HG03159 (cell line): Measurements from ENCODE around the gene DBX1.
"Not testable (repeated sequence)": the region's sequence is repeated elsewhere in the genome, so short reads cannot be mapped to it uniquely, and the experiment has no call there.

Source experiments
- ATAC-seq: cut with Tn5 transposase; IDR thresholded peaks from one replicate; pipeline ENCODE4 v1.9.1; 2021; ENCODE audit warnings: mild to moderate bottlenecking, moderate library complexity; ENCODE audit not compliant: unreplicated experiment

The DBX1 gene

DNA sequence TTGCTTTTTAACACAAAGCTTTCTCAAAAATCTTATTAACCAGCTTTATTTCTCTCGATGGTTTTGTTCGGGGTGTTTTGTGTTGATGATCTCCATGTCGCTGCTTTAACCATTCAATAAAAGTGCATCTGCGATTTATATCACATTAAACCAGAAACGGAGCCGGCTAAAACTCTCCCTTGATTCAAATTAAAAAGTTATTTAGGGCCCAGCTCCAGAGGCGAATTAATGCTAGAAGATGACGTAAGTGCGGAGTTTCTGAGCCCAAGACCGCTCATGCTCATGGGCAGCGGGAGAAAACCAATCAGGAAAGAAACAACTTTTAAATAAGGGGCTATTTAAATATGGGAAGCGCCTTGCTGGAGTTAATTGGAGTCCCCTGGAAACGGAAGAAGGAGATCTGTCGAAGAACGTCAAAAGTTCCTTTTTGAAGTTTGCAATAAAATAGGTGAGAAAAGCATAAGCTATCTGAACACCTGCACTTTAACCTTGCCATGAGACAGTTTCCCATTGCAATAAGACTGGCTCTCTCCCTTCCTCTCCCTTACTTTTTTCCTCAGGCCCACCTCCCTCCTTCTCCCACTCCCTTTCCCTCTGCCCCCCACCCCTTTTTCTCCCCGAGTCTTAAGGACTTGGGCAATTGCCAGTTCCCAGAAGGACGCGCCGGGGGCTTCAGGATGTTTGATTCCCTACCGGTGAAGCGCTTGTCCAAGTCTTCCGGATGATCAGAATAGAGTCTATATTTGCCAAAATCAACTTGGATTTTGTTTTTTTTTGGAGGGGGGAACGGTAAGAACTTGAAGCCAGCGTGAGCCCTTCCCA is 1.9 kb upstream of the DBX1 start:
- ATAC-seq: no peak

GRCh38 chr11:20161230-20161918 is 1.1 kb upstream of the DBX1 start:
- no peak for ATAC-seq

DNA sequence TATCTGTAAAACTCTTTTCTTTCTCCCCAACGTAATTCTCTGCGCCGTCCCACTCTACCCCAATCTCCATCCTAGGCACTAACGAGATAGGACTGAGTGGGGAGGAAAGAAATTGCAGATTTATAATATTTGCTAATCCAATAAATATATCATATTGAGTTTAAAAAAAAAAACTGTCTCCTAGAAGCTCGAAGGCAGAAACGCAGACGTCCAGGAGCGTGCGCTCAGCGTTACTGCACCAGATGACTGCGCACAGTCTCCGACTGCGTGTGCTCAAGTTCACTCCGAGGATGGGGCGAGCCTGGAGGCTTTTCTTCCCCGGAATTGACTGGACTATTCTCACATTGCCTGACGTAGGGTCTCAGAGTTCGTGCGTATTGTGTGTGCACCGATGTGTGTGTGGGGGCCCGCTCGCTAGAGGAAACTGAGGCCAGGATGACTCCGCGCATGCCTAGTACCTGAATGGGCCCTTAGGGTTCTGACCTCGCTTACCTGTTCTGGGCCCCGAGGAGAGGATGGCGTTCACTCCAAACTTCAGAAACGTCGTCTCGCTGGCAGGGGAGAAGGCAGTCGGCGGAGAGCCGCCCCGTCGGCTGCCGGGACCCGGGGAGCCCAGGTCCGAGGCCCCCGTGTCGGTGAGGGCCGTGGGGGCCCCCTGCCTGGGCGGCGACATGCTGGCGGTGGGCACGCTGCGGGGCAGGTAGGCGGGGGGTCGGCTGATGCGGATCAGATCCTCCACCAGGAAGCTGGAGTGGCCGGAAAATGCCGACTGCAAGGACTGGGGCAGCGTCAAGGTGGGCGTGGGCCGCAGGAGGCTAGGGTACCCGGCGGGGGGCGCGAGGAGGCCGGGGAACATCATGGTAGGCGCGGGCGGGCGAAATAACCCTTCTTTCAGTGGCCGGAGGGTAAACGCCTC is 551 bp downstream of the DBX1 start:
- ATAC-seq: no peak

DNA sequence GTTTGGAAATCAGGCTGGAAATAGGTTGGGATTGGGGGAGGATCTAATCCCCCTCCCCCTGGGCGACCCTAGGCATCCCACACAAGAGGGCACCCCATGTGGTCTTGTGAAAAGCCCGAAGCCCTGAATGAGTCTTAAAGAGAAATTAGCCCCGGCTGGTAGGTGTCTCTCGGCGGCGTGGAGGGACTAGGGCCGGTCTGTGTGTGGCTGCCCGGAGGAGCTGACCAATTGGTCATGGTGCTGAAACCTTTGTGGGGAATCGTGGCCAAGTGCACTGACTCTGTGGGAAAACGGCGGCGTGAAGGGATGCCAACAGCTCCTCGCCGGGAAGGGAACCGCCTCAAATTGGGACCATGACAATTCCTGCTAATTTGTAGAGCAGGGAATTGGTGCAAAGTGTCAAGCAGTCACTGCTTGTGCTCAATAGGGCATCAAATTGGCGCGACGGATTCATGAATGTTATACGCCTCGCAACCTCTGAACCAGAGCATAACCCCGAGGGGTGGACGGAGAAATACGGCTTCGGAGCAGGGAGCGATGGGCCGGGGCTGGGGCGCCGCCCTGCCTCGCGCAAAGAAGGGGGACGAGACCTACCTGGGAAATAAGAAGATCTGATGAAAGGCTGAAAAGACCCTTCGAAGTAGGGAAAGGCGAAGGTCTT is 1.5 kb downstream of the DBX1 start:
- no peak for ATAC-seq

GRCh38 chr11:20157728-20158127 is 2.5 kb downstream of the DBX1 start:
- ATAC-seq: no peak

DNA sequence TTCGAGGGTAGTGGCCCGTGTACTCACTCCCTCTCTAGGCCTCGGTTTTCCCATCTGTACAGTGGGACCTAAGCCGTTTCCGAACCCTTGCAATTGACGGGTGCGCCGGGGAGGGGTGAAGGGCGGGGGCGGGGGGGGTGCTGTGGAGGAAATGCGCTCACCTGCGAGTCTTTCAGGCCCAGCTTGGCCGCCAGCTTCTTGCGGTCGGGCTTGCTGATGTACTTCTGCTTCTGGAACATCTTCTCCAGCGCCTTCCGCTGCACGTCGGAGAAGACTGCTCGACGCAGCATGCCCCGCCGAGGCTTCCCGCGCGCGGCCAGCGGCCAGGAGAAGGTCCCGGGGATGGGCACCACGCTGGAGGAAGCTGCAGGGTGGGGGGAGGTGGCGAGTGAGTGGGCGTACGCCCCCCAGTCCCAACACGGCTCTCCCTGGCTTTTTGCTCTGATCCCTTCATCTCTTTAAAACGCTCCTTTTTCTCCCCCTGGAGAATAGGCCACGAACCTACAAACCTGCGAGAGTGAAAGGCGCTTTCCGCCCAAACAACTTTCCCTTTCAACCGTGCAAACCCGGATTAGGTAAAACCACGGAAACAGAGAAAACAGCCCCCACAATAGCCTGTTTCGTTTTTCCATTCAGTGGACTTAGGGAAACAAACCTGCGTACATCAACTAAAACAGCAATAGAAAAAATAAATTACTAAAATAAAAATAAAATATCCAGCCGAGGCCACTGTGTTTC is 3.2 kb downstream of the DBX1 start:
- ATAC-seq: no peak

- ATAC-seq: no peak
Measured at GRCh38 chr11:20156280-20156875, 3.9 kb downstream of the DBX1 start.

GRCh38 chr11:20155683-20156279 is 4.5 kb downstream of the DBX1 start:
- no peak for ATAC-seq

DNA sequence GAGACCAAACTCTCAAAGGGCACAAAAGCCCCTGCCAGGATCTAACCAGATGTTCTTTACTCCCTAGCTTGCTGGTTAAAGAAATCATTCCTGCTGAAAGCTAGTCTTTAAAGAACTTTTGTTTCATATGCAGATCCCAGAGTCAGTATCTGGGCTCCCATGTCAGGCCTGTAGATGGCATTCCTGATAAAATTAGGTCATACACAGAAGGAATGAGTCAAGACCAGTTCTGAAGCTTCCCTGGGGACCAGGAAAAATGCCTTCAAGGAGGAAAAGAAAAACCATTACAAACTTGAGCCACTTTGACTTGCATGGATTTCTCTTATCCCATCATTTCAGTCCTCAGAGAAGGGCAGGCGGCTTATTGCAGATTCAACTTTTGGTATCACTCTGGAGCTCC is 5.9 kb downstream of the DBX1 start:
- ATAC-seq: no peak

DNA sequence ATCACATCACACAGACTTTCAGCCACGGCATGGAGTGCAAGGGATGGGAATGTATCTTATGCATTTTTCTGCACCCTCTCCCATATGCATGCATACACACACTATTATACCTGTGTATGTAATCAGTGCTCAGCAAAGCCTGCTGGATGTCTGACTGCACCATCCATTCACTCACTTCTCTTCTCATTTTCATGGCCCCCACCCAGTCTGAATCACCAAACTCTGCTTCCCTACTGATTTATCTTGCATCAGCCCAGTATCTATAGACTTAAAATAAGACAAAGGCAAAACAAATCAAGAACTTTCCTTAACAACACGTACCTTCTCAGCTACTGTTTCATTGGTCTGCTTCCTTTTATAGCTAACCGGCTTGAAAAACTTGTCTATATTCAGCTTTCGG is 21.6 kb downstream of the DBX1 start:
- ATAC-seq: no peak

DNA sequence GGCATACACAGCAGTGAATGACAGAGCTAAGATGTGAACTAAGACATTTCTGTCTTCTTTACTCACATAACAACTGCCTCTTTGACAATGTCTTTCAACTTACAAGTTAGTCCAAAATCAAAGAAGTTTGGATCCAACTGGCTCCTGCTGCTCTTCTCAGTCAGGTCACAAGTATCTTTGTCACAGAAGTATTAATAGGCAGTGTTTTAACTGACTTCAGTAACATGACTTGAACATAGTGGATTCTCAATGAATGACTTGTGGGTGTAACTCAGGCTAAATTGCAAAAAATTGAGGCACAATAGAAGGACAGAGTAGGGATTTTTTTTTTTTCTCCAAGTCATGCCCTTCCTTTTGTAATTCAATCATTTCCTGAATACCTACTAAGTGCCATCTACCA is 22.6 kb downstream of the DBX1 start:
- no peak for ATAC-seq

DNA sequence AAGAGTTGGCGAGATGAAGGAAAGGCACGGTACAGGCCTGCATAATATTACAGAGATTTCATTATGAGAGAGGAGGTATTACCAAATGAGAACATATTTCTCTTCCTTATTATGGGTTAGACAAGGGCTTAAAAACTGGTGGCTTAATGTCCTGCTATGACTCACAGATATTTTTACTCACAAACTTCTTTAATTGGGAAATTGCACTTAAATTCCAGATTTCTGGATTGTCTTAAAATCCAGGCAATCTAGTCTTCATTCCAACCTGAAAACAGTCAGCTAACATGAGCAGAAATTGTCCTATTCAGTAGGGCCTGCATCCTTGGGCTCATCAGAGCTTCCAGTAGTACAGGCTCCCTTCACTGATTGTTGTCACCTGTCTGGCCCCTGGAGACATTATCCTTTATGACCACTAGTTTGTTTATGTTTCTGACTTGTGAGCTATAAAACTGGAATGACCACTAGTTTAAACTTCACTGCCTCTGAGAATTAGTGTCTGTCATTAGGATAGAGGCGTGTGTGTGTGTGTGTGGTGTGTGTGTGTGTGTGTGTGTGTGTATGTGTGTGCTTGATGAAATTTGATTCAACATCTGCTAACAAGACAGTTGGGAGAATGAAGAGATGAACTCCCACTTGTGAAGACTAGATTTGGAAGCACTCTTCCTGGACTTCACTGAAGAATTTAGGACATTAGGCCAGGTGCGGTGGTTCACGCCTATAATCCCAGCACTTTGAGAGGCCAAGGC is 25.1 kb downstream of the DBX1 start:
- no peak for ATAC-seq

GRCh38 chr11:20132667-20133039 is 27.6 kb downstream of the DBX1 start:
- ATAC-seq: no peak

GRCh38 chr11:20131788-20132666 is 28.2 kb downstream of the DBX1 start:
- peak; percentile 48 for ATAC-seq

DNA sequence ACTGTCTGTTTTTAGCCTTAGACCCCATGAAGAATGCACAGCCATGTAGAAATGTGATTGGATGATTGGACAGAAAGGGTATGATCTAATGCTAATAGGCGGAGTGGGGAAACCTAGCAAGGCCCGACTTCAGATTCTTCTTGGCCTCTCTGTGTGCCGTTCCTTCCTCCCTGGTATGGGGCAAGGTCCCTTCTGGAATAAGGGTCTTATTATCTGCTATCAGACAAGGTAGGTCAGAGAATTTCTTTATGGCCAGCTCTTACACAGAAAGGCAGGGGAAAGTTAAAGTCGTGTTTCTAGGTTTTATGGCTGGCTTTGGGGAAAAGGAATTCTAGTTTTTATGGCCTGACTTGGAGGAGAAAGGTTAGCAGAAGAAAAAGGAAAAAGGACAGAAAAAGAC is 30.6 kb downstream of the DBX1 start:
- ATAC-seq: no peak

DNA sequence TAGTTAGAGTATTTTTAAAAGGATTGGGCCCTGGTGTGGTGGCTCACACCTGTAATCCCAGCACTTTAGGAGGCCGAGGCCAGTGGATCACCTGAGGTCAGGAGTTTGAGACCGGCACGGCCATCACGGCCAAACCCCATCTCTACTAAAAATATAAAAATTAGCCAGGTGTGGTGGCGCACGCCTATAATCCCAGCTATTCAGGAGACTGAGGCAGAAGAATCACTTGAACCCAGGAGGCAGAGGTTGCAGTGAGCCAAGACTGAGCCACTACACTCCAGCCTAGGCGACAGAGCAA is 31.8 kb downstream of the DBX1 start:
- not testable (repeated sequence) for ATAC-seq

- peak; percentile 78 for ATAC-seq
Measured at GRCh38 chr11:20127671-20128527, 32.4 kb downstream of the DBX1 start.
